Measurements from ENCODE around the gene KY.

Gene KY

GRCh38 chr3:134667406-134667805 is 16.6 kb upstream of the KY start:
- no peak for DNase-seq

- DNase-seq: no peak
Measured at GRCh38 chr3:134666885-134667284, 16.1 kb upstream of the KY start.

GRCh38 chr3:134666466-134666865 is 15.6 kb upstream of the KY start:
- no peak for DNase-seq

- no peak for DNase-seq
Measured at GRCh38 chr3:134666052-134666451, 15.2 kb upstream of the KY start.

GRCh38 chr3:134665243-134665642 is 14.4 kb upstream of the KY start:
- no peak for DNase-seq

GRCh38 chr3:134663721-134664456 is 13.1 kb upstream of the KY start:
- DNase-seq: no peak

- DNase-seq: no peak
Measured at GRCh38 chr3:134660046-134660441, 9.2 kb upstream of the KY start.

GRCh38 chr3:134659391-134660045 is 8.7 kb upstream of the KY start:
- no peak for DNase-seq

- no peak for DNase-seq
Measured at GRCh38 chr3:134658555-134658954, 7.7 kb upstream of the KY start.

GRCh38 chr3:134656211-134656800 is 5.5 kb upstream of the KY start:
- DNase-seq: no peak

- no peak for DNase-seq
Measured at GRCh38 chr3:134655706-134656105, 4.9 kb upstream of the KY start.

- DNase-seq: no peak
Measured at GRCh38 chr3:134654031-134654430, 3.2 kb upstream of the KY start.

- DNase-seq: no peak
Measured at GRCh38 chr3:134652886-134653630, 2.2 kb upstream of the KY start.

- DNase-seq: no peak
Measured at GRCh38 chr3:134652409-134652831, 1.6 kb upstream of the KY start.

- DNase-seq: no peak
Measured at GRCh38 chr3:134651347-134652041, 672 bp upstream of the KY start.

GRCh38 chr3:134649106-134649705 is 1.6 kb downstream of the KY start:
- DNase-seq: no peak

- no peak for DNase-seq
Measured at GRCh38 chr3:134647902-134648760, 2.7 kb downstream of the KY start.

GRCh38 chr3:134646086-134646485 is 4.7 kb downstream of the KY start:
- no peak for DNase-seq

GRCh38 chr3:134645515-134645914 is 5.3 kb downstream of the KY start:
- no peak for DNase-seq

- no peak for DNase-seq
Measured at GRCh38 chr3:134644731-134645514, 5.9 kb downstream of the KY start.

Measured in activated CD4-positive, alpha-beta T cell treated with anti-CD3 and anti-CD28 coated beads for 4 hours (primary cell).